Stimulated activated naive CD8-positive, alpha-beta T cell treated with anti-CD3 and anti-CD28 coated beads, Interleukin-15, Interleukin-2, amounts not matched to agents 100 ng/mL and 50 ng/mL, for 24 hours (primary cell): ENCODE results near the gene C11orf68.
A peak's percentile ranks its signal among the peaks of the same experiment; 100 is the strongest.

Experiments used
- H3K27ac Mint-ChIP-seq: one replicate; pipeline ENCODE4 v1.8.0; 2021; ENCODE audit warnings: mild to moderate bottlenecking, mixed read lengths
- H3K27me3 Mint-ChIP-seq: one replicate; pipeline ENCODE4 v1.8.0; 2021; ENCODE audit warnings: mixed read lengths
- H3K36me3 Mint-ChIP-seq: one replicate; pipeline ENCODE4 v1.8.0; 2021; ENCODE audit warnings: low read depth, mixed read lengths
- H3K4me1 Mint-ChIP-seq: one replicate; pipeline ENCODE4 v1.8.0; 2021; ENCODE audit warnings: low read depth, mixed read lengths
- H3K4me3 Mint-ChIP-seq: one replicate; pipeline ENCODE4 v1.8.0; 2021; ENCODE audit warnings: mild to moderate bottlenecking, mixed read lengths
- H3K9me3 Mint-ChIP-seq: one replicate; pipeline ENCODE4 v1.8.0; 2021; ENCODE audit warnings: mixed read lengths

The C11orf68 gene

DNA sequence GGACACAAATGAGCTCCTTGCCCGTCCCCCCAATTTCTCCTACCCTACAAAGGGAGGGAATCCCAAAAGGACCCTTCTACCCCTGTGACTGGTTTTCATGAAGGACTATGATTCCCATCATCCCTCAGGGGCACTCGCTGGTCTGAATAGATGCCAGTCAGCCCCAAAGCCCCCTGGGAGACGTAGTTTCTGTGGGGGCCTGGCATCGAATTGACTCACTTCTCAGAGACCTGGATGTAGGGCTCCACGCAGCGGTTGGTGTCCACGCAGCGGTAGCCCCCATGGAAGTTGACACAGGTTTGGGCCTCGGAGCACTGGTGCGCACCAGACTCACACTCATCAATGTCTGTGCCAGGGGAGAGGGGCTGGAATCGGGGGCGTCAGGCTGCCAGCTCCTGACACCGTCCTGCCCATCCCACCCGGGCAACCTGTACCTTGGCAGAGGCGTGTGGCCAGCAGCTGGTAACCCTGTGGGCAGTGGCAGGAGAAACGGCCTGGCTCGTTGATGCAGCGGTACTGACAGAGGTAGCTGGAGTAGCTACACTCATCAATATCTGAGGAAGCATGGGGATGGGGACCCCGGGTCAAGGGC is 50.7 kb downstream of the C11orf68 start:
- Mint-ChIP-seq H3K4me3 (no peak overlapping the region), H3K9me3 (no peaks in the 10 kb centered on the region), H3K27me3 (peaks cover 3% of the 10 kb centered on the region), H3K36me3 (peaks cover 25% of the 10 kb centered on the region), H3K27ac (no peak overlapping the region), H3K4me1 (peaks cover 15% of the 10 kb centered on the region)

GRCh38 chr11:65867284-65868071 is 51.4 kb downstream of the C11orf68 start:
- Mint-ChIP-seq H3K27ac (peak overlapping the region; percentile 71), H3K9me3 (no peaks in the 10 kb centered on the region), H3K4me1 (peaks cover 16% of the 10 kb centered on the region), H3K4me3 (no peak overlapping the region), H3K27me3 (no peaks in the 10 kb centered on the region), H3K36me3 (peaks cover 29% of the 10 kb centered on the region)
